Measurements from ENCODE around the gene CCDC57.
"Not testable (repeated sequence)": the region's sequence is repeated elsewhere in the genome, so short reads cannot be mapped to it uniquely, and the experiment has no call there.

The CCDC57 gene, protein sequence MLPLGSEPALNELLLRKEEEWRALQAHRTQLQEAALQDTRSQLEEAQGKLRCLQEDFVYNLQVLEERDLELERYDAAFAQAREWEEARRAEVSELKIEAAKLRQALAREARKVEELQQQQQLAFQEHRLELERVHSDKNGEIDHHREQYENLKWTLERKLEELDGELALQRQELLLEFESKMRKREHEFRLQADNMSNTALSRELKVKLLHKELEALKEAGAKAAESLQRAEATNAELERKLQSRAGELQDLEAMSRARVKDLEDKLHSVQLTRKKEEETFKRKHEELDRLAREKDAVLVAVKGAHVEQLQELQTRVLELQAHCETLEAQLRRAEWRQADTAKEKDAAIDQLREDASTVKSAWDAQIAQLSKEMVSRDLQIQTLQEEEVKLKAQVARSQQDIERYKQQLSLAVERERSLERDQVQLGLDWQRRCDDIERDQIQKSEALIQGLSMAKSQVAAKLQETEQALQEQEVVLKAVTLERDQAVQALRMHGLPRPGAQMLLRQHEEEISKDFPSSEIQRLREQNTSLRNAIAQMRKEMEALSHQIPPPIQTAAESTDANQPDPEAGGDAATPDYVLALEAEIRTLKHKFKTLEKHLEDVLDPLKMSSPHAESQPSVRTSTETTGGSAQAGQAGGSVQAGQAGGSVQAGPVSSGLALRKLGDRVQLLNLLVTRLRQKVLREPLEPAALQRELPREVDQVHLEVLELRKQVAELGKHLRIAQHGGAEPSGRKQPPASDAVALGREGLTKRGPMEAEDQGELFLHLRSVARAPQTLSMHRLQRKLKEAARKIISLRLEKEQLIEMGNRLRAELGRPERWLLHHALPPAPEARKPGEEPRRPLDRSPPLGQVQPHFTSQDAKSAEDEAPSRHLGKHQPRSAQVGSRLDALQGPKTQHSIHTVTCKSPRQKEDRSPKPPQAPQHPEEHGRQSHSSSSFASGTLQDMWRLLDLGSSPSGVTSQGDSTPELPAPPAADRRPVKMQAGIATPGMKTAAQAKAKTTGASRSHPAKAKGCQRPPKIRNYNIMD

DNA sequence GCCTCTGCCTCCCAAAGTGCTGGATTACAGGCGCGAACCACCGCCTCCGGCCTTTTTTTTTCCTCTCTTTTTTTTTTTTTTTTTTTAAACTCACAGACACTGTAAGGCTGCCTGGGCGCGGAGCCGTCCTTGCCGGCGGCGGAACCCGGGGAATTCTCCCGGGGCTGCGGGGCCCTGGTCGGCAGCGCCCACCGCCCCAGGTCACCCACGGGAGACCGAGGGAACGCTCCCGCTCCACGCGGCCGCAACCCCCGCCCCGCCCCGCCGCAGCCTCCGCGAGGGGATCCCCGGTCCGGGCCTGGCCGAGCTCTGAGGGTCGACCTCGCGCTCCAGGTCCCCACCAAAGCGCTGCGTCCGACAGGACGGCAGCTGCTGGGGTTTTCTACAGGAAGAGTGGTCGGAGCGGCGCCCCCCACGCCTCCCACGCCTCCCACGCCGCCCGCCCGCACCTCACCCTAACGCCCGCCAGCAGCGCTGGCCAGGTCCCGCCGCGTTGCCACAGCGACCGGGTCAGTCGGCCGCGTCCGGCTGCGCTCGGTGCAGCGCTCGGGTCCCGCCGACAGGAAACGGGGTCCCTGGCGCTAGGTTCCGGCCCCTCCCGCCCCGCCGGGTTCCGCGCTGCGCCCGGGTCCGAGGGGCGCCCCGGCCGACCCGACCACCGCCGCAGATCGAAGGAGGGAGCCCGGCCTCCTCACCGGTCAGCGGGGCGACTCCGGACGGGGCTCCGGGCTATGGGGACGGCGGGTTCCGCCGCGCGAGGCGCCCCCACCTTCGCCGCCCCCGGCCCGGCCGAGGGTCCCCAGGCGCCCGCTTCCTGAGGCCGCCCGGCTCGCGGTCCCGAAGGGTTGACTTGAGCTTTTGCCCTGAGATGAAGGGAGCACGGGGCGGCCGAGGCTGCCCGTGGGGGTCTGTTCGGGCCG, at the start of gene CCDC57:
Gene CCDC57 (minus strand): TSS at position 512 of the 920 bp plus-strand sequence. CDS start 10,898 bp downstream, outside the sequence.
- no peak for DNase-seq (ENCODE audit: low read depth)

DNA sequence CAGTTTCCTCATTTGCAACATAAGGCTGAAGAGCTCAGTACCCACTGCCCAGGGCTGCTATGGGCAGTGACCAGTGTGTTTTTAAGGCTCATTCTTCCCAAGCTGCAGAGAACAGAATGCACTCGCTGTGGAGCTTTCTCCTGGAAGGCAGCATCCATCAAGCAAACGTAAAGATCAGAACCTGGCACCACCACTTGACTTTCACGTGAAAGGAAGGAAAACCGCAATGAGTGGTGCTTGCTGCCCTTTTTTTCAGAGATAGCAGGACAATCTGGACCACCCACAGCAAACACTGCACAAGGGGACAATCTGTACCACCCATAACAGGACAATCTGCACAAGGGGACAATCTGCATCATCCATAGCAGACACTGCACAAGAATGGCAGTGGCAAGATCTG, 49.7 kb upstream of the CCDC57 start:
- DNase-seq (ENCODE audit: low read depth), result no peak

DNA sequence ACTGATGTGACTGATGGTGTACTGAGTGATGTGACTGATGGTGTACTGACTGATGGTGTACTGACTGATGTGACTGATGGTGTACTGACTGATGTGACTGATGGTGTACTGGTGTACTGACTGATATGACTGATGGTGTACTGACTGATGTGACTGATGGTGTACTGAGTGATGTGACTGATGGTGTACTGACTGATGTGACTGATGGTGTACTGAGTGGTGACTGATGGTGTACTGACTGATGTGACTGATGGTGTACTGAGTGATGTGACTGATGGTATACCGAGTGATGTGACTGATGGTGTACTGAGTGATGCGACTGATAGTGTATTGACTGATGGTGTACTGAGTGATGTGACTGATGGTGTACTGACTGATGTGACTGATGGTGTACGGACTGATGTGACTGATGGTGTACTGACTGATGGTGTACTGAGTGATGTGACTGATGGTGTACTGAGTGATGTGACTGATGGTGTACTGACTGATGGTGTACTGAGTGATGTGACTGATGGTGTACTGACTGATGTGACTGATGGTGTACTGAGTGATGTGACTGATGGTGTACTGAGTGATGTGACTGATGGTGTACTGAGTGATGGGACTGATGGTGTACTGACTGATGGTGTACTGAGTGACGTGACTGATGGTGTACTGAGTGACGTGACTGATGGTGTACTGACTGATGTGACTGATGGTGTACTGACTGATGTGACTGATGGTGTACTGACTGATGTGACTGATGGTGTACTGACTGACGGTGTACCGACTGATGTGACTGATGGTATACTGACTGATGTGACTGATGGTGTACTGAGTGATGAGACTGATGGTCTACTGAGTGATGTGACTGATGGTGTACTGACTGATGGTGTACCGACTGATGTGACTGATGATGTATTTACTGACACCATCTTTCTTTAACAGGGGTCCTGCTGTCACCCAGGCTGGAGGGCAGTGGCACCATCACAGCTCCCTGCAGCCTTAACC, 47.6 kb upstream of the CCDC57 start:
- not testable (repeated sequence) for DNase-seq (ENCODE audit: low read depth)

DNA sequence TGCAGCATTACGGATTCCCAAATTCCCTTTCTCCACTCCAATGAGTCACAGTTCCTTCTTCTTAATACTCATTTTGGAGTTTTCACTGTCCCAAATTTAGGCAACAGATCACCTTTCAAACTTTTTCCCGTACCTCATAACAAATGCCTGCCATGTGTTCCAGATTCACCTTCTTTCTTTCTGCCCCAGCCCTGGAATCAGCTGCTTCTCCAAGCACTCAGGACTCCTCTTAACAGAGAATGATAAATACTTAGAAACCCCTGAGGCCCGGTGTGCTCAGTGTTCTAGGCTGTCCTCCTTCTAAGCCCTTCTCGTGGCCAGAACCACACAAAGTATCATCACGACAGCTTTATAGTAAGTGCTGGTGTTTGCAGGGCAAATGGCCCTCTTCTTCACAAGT, 45.9 kb upstream of the CCDC57 start:
- DNase-seq (ENCODE audit: low read depth), result no peak

DNA sequence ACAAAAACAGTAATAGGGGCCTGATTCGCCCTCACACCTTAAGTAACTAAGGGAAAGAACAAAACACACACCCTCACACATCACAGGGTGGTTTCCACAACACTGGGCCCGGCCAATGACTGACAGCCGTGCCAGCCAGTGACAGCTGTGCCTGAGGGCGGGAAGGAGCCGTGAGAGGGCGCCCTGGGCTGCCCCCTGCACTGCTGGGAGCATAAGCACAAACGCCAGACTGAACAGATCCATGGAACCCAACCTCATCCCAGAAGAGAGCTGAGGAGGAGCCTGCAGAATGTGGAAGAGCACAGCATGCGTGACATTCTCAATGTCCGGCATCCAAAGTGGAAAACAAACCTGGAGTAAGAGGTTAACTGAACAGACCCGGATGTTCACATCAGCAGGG, 44.8 kb upstream of the CCDC57 start:
- peak; percentile 52 for DNase-seq (ENCODE audit: low read depth)

DNA sequence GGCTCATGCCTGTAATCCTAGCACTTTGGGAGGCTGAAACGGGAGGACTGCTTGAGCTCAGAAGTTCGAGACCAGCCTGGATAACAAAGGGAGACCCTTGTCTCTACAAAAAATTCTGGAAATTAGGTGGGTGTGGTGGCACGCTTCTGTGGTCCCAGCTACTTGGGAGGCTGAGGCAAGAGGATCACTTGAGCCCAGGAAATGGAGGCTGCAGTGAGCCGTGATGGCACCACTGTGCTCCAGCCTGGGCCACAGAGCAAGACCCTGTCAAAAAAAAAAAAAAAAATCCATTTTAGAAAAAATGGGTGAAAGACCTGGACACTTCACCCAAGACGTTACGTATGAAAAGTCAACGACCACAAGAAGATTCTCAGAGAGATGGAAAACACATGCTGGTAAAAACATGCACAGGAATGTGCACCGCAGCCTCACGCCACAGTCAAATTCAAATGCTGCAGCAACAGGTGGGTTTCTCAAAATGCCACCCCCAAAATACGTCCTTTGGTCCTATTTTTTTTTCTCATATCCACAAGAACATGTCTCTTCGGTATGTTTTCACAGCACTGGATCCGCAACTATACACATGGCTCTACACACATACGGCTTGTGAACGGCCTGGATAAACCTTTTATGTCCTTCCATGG, 43.7 kb upstream of the CCDC57 start:
- DNase-seq (ENCODE audit: low read depth), result no peak

DNA sequence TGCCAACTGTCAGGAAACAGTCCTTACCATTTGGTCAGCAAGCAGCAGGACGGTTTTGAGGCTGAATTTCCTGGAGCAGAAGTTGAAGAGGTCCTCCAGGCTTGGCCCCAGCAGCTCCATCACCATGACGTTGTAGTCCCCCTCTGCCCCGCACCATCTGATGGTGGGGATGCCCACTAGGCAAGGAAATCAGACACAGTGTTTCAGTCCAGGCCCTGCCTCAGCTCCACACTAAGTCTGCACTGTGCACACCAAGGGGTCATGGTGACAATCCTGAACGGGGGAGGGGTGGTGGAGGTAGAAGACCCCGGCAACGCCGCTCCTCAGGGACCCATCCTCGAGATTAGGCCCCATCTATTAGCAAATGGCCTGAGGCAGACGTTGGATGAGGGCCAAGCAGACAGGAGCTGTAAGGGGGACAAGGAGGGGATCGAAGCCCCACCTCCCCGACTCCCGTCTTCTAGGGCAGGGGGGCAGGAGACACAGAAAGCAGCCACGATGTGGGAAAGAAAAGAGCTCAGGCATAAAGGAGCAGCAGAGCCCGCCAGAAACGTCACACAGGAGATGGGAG, 42.8 kb upstream of the CCDC57 start:
- no peak for DNase-seq (ENCODE audit: low read depth)

DNA sequence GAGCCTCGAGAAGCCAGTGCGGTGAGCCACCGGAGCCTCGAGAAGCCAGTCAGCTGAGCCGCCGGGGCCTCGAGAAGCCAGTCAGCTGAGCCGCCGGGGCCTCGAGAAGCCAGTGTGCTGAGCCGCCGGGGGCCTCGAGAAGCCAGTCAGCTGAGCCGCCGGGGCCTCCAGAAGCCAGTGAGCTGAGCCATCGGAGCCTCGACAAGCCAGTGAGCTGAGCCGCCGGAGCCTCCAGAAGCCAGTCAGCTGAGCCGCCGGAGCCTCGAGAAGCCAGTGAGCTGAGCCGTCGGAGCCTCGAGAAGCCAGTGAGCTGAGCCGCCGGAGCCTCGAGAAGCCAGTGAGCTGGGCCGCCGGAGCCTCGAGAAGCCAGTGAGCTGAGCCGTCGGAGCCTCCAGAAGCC, 42.1 kb upstream of the CCDC57 start:
- not testable (repeated sequence) for DNase-seq (ENCODE audit: low read depth)

DNA sequence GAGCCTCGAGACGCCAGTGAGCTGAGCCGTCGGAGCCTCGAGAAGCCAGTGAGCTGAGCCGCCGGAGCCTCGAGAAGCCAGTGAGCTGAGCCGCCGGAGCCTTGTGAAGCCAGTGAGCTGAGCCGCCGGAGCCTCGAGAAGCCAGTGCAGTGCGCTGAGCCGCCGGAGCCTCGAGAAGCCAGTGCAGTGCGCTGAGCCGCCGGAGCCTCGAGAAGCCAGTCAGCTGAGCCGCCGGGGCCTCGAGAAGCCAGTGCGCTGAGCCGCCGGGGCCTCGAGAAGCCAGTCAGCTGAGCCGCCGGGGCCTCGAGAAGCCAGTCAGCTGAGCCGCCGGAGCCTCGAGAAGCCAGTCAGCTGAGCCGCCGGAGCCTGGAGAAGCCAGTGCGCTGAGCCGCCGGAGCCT, 41.5 kb upstream of the CCDC57 start:
- DNase-seq (ENCODE audit: low read depth), result not testable (repeated sequence)

DNA sequence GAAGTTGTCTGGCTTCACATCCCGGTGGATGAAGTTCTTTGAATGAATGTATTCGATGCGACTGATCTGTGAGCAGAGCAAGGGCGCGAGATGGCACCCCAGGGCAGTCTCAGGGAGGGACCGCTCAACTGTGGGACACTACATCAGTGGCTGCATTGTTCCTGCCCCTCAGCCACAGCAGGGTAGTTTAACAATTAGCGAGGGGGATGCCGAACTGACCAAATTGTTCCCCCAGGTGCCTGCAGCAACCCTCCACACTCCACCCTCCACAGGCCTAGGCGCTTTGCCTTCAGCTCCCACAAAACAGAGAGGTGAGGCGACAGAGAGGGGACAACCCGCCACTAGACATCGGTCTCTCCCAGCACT, 40.5 kb upstream of the CCDC57 start:
- DNase-seq (ENCODE audit: low read depth), result no peak

DNA sequence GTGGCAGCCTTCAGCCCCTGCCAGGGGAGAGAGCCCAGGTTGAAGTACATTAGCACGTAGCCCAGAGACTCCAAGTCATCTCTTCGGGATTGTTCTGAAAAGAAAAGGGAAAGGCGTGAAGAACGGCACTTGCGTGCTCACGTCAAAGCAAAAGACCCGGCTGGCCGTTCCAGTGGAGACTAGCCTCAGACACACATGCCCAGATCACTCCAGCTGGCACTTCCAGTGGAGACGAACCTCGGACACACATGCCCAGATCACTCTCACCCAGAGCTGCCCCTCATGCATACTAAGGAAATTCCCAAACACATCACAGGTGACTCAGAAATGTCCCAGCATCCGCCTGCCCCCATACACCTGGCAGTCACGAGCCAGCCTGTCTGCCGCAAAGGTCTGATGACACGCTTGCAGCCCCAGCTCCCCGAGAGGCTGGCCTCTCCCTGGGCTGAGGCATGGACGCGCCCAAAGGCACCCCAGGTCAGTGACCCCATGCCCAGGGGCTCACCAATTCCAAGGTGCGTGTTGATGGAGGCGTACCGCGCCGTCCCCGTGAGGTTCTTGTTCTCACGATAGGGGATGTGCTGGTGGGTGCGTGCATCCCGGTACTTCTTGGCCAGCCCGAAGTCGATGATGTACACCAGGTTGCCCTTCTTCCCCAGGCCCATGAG, 40.0 kb upstream of the CCDC57 start:
- no peak for DNase-seq (ENCODE audit: low read depth)

DNA sequence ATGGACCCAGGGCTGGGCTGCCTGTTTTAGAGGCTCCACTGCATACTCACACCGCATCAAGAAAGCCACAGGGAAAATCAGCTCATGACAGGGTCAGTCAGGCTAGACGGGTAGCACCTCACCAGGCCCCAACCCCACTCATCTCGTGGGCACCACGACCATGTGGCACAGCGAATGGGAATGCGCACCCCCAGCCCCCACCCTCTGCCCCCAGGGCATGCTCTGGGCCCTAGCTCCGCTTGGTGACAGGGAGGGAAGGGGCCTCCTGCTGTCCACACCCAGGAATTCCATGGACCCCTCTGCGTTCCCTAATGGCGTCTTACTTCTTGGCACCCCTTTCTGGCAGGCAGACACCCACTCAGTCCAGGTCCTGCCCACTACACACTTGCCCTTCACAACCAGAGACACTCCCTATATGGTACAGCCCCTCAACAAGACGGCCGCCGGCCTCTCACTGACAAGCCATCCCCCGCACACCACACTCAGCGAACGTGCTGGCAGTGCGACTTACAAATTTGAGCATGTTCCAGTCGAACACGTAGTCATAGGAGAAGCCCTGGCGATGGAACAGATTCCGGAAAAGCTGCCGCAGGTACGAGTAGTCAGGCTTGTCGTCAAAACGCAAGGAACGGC, 38.3 kb upstream of the CCDC57 start:
- DNase-seq (ENCODE audit: low read depth), result no peak

DNA sequence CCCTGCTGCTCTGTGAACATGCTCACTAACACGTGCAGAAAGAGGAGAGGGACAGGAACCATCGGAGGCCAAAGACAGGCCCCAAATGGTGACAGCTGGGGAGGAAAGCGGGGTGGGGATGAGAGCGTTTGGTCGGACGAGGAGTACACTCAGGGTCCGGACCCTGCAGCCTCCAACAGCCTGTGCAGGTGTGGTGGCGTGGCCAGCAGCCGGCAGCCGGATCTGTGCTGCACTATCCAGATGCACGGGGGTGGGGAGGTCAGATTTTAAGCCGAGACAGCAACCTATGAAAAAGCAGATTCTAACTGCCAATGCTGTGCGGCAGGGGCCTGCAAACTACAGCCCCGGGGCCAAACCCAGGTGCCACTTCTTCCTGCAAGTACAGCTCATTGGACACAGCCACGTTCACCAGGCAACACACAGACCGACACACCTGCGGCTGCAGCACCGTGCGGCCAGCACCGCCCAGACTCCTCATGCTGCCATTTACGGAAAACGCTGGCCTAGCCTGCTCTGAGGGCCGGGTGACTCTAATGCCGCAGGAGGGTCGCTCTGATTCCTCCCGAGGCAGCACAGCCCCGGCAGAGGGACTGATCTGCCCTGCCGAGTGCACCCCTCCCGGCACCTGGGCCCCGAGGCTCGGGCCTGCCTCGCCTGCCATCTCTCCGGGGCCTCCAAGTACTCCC, 37.4 kb upstream of the CCDC57 start:
- no peak for DNase-seq (ENCODE audit: low read depth)

DNA sequence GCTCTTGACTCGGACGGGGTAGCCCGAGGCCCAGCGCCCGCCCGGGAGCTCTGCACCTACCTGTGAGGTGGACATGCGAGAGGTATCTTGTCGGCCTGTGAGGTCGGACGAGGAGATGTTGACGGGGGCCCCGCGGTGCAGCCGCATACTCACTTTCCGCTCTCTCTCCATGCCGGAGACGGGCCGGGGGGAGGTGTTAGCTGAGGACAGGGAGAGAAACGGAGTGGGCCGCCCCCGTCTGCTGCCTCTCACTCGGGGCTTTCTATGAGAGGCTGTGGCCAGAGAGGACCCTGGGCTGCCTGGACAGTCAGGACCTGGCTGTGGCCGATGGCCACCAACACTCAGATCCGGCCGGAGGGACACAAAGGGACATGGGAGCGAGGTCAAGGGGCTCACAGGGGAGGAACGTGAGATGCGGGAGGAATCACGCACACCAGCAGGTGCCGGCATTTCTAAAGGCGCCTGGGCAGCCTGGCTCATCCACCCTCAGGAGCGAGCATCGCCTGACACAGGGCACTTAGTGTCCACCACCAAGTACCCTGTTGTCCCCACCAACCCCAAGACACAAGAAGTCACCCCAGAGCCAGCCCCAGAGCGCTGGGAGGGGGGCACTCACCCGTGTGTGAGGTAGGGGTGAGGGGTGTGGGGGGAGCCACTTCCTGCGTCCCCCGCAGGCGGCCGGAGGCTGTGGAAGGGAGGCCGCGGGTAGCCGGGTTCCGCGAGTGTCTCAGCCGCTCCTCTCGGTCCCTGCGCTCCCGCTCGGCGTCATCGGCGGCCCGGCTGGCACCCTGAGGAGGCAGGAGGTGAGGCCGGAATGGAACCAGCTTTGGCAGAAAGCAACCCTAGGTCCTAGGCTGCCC, 36.4 kb upstream of the CCDC57 start:
- no peak for DNase-seq (ENCODE audit: low read depth)

DNA sequence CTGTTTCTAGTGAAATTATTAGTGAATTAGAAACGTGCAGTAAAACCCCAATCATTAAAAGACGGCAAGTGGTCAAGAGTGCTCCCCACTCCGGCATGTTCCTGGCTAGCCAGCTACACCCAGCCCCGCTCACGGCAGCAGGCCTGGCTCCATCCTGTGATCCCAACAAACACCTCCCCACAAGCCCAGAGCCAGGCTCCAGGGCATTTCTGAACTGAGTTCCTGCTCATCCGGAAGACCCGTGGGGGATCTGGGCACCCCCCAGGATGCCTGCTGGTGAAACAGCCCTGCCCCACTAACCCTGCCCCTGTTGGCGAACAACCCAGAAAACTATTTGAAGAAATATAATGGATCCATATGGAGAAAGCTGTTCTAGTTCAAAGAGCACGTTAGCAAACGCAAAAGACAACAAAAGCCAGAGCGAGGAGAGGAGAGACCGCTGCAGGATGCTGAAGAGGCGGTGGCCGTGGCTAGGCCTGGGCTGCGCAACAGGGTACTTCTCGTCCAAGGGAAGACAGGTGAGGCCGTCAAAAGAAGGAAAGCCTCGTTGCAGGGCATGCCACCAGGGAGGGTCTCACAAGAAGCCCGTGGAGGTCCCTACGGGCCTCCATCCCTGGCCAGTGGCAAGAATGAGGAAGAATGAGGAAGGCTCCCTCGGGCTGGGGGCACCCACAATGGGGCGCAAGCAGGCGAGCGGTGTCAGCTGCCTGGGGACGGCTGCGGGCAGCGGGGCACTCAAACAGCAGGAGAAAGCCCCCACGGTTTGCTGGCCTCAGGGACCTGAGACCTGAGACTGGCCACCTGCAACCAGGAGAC, 35.4 kb upstream of the CCDC57 start:
- DNase-seq (ENCODE audit: low read depth), result no peak

DNA sequence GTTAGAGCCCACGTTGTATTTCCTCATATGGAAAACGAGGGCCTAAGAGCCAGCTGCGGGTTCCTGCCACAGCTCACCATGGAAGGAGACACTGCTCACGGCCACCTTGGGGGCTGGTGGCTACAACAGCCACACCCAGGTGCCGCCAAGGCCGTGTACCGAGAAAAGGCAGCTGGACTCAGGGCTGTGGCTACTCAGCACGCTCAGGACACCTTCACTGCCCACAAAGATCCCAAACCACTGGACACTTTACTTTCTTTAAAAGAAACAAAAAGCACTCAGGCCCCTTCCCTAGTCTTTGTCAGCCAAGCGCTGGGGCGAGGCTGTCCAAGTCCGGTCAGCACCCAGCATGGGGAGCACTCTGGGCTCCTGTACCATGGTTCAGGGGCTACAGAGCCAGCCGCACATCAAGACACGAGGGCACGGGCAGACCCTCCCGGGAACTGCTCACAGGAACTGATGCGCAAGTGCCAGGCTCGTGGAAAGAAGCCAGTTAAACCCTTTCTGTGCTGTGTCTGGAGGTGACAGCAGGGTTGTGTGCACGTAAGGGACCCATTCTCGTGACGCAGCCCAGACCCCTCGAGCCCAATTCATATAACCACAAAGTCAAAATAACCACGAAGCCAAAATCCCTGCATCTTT, 34.7 kb upstream of the CCDC57 start:
- no peak for DNase-seq (ENCODE audit: low read depth)
